ENCODE data around the gene GH2. TPM values are rescaled to one million over a fixed set of nuclear protein-coding genes. Genes with fewer than 3 reads are reported as not detected.

The GH2 gene
- total RNA-seq, 2 donors from 2014 or later = not detected

DNA sequence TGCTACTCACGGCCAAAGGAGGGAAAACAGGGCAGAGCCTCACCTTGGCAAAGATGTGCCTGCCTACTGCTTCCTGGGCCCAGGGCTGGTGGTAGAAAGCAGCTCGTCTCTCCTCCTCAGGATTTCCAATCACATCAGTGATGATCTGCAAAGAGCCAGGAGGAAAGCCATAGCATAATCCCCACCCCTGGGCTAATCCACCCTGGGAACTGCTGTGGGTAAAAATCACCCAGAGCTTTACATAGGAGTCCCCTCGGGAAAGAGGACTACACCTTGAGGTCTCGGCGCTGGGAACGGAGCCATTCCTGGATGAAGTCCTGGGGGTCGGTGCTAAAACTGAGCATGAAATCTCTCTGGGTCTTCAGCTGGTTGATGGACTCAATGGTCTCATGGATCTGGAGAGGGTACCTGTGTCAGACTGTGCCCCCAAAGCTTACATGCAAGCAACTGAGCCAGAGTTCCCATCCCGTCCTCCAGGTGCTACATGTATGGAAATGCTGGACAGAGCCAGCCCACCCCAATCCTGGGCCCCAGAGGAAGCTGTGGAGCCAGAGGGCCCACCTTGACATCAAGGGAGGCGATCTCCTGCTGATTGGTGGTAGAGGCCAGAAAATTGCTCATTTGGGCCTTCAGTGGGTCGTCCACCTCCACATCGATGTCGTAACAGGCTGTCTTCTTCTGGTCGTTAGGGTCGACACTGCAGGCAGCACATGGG lies 48.6 kb downstream of the GH2 start:
- TF ChIP-seq, protein P1, sequence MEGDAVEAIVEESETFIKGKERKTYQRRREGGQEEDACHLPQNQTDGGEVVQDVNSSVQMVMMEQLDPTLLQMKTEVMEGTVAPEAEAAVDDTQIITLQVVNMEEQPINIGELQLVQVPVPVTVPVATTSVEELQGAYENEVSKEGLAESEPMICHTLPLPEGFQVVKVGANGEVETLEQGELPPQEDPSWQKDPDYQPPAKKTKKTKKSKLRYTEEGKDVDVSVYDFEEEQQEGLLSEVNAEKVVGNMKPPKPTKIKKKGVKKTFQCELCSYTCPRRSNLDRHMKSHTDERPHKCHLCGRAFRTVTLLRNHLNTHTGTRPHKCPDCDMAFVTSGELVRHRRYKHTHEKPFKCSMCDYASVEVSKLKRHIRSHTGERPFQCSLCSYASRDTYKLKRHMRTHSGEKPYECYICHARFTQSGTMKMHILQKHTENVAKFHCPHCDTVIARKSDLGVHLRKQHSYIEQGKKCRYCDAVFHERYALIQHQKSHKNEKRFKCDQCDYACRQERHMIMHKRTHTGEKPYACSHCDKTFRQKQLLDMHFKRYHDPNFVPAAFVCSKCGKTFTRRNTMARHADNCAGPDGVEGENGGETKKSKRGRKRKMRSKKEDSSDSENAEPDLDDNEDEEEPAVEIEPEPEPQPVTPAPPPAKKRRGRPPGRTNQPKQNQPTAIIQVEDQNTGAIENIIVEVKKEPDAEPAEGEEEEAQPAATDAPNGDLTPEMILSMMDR (IDR thresholded peaks at IDR 0.05) = no peak
- intact Hi-C loops (cut with DNase I) = loop anchor here (10.0 kb wide), 1 partner anchor 208 kb away; the partner anchor contains the start of gene MAP3K3
- no peak for DNase-seq
- no peak overlapping the region for H3K9ac ChIP-seq (ENCODE audit: low read depth in 2 of 2, low read length in 2 of 2)
- no peak overlapping the region for H3K27ac ChIP-seq
- no peak overlapping the region for H3K4me3 ChIP-seq
- H3K36me3 ChIP-seq = peaks cover 36% of the 10 kb centered on the region
- H3K27me3 ChIP-seq = no peaks in the 10 kb centered on the region
- no peaks in the 10 kb centered on the region for H3K9me3 ChIP-seq
- peaks cover 11% of the 10 kb centered on the region for H3K4me1 ChIP-seq

DNA sequence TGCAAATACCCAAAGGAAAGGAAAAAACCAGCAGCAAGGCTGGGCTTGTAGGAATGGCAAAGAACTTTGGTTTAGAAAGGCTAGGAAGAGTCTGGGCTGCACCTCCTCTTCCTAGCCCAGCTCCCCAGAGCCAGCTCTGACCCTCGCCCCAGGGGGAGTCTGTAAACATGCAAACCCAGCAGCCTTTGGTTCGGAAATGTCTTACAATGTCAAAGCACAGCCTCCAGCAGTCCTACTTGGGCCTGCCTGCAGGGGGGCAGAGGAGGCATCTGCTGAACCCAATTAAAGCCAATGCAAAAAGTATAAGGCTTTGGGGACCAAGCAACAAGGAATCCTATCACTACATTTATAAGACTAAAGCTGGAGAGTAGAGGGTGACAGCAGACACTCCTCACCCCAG lies 49.3 kb downstream of the GH2 start:
- Histone ChIP-seq H3K4me3 (no peak overlapping the region), H3K27me3 (no peaks in the 10 kb centered on the region), H3K36me3 (peaks cover 36% of the 10 kb centered on the region), H3K27ac (no peak overlapping the region), H3K9ac (ENCODE audit: low read depth in 2 of 2, low read length in 2 of 2) (no peak overlapping the region), H3K9me3 (no peaks in the 10 kb centered on the region), H3K4me1 (peaks cover 11% of the 10 kb centered on the region)
- intact Hi-C loops (cut with DNase I) = loop anchor here (10.0 kb wide), 1 partner anchor 208 kb away; the partner anchor contains the start of gene MAP3K3
- TF ChIP-seq, protein P1 (IDR thresholded peaks at IDR 0.05) = no peak
- DNase-seq = no peak

DNA sequence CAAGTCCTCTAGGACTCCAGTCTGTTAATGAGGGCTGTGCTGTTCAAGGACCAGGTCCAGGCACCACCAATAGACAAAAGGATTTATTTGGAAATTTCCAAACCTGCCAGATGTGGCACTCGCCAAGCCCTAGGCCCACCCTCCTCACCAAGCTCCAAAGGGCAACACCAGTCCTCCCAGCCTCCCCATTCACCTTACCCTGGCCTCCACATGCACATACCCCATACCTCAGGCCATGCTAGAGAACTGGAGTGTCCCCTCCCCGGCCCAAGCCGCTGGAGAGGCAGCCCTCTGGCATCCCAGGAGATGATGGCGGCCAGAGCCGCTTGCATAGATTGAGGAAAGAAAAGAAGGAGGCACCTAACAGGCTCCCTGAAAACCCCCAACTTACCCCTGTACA lies 49.7 kb downstream of the GH2 start:
- H3K9ac ChIP-seq (ENCODE audit: low read depth in 2 of 2, low read length in 2 of 2) = no peak overlapping the region
- H3K27me3 ChIP-seq = no peaks in the 10 kb centered on the region
- TF ChIP-seq, protein P1 (IDR thresholded peaks at IDR 0.05) = no peak
- intact Hi-C loops (cut with DNase I) = loop anchor here (10.0 kb wide), 1 partner anchor 207 kb away; the partner anchor contains the start of gene MAP3K3
- H3K4me1 ChIP-seq = peaks cover 11% of the 10 kb centered on the region
- H3K27ac ChIP-seq = no peak overlapping the region
- no peak overlapping the region for H3K4me3 ChIP-seq
- no peaks in the 10 kb centered on the region for H3K9me3 ChIP-seq
- peaks cover 36% of the 10 kb centered on the region for H3K36me3 ChIP-seq
- no peak for DNase-seq

DNA sequence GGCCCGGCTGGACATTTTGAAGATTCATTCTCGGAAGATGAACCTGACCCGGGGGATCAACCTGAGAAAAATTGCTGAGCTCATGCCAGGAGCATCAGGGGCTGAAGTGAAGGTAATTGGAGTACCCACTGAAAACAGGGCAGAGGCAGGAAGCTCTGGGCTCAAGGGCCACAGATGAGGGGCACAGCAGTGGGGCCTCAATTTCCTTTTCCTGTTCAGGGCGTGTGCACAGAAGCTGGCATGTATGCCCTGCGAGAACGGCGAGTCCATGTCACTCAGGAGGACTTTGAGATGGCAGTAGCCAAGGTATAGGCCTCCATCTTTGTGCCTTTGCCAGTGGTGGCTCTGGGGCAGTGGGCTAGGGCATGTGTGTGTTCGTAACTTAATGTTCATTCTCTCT lies 50.2 kb downstream of the GH2 start:
- H3K36me3 ChIP-seq = peaks cover 36% of the 10 kb centered on the region
- TF ChIP-seq, protein P1 (IDR thresholded peaks at IDR 0.05) = no peak

DNA sequence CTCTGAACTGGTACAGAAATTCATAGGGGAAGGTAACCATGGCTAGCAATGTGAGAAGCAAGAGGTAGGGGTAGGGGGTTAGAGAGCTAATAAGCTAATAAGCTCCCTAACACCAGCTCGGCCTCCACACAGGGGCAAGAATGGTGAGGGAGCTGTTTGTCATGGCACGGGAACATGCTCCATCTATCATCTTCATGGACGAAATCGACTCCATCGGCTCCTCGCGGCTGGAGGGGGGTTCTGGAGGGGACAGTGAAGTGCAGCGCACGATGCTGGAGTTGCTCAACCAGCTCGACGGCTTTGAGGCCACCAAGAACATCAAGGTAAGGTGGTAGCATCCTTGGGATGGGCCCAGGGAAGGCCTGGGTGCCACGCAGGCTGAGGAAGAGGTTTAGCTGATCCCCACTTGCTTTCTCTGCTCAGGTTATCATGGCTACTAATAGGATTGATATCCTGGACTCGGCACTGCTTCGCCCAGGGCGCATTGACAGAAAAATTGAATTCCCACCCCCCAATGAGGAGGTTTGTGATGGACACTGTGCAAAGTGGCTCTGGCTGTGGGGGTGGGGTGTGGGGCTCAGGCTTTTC lies 50.7 kb downstream of the GH2 start:
- Histone ChIP-seq H3K9ac (ENCODE audit: low read depth in 2 of 2, low read length in 2 of 2) (no peak overlapping the region), H3K4me1 (peaks cover 14% of the 10 kb centered on the region), H3K4me3 (no peak overlapping the region), H3K27ac (no peak overlapping the region), H3K27me3 (no peaks in the 10 kb centered on the region), H3K36me3 (peaks cover 36% of the 10 kb centered on the region), H3K9me3 (no peaks in the 10 kb centered on the region)
- DNase-seq = no peak
- TF ChIP-seq, protein P1 (IDR thresholded peaks at IDR 0.05) = no peak
- intact Hi-C loops (cut with DNase I) = loop anchor here (10.0 kb wide), 1 partner anchor 206 kb away; the partner anchor contains the start of gene MAP3K3

More for the DNA sequence above, 50.2 kb downstream of the GH2 start:
- Histone ChIP-seq H3K4me3 (no peak overlapping the region), H3K4me1 (peaks cover 11% of the 10 kb centered on the region), H3K27ac (no peak overlapping the region), H3K9me3 (no peaks in the 10 kb centered on the region), H3K27me3 (no peaks in the 10 kb centered on the region), H3K9ac (ENCODE audit: low read depth in 2 of 2, low read length in 2 of 2) (no peak overlapping the region)
- no peak for DNase-seq
- intact Hi-C loops (cut with DNase I) = loop anchor here (10.0 kb wide), 1 partner anchor 207 kb away; the partner anchor contains the start of gene MAP3K3
